HAP-1 (cell line): ENCODE data around the gene BHMT2.
A peak's percentile ranks its signal among the peaks of the same experiment; 100 is the strongest.

Experiments used
- DNase-seq, 2 experiments: peaks; one replicate each; pipeline ENCODE4 v3.0.0-alpha.2; 2016 to 2020; ENCODE audit warnings: low spot score in 2 of 2
- H3K27me3 ChIP-seq: fragments of 250-450 bp; sonication (Bioruptor Pico); 2 replicates; pipeline ENCODE4 v1.5.1; 2020; ENCODE audit warnings: low read depth, mild to moderate bottlenecking, moderate library complexity
- H3K36me3 ChIP-seq: fragments of 250-450 bp; sonication (Bioruptor Pico); replicated peaks from 2 replicates; pipeline ENCODE4 v1.5.1; 2020; ENCODE audit warnings: mild to moderate bottlenecking
- H3K4me1 ChIP-seq: fragments of 250-450 bp; sonication (Bioruptor Pico); 2 replicates; pipeline ENCODE4 v1.5.1; 2020; ENCODE audit warnings: mild to moderate bottlenecking
- H3K4me3 ChIP-seq: fragments of 250-450 bp; sonication (Bioruptor Pico); 2 replicates; pipeline ENCODE4 v1.5.1; 2020; ENCODE audit warnings: mild to moderate bottlenecking, moderate library complexity
- H3K9me3 ChIP-seq: fragments of 250-450 bp; sonication (Bioruptor Pico); 2 replicates; pipeline ENCODE4 v1.5.1; 2020; ENCODE audit warnings: mild to moderate bottlenecking, moderate library complexity
- in situ Hi-C: fragments of 300-500 bp; cut with MboI; formaldehyde crosslinking; loops from 3 replicates; pipeline ENCODE4 v1.14.3; 2020; ENCODE audit warnings: low sequenced_read_pairs, inconsistent platforms, mixed read lengths

The BHMT2 gene

GRCh38 chr5:79069488-79070349 lies at the start of gene BHMT2, which contains the start of gene DMGDH:
Gene BHMT2, plus strand, starts transcription at chr5:79069767. Its CDS starts 16 bp downstream, at chr5:79069783.
Gene DMGDH, minus strand, starts transcription at chr5:79069674. Its CDS starts 54 bp downstream, at chr5:79069620.
- no peaks in the 10 kb centered on the region for H3K4me1 ChIP-seq
- no peaks in the 10 kb centered on the region for H3K36me3 ChIP-seq
- H3K9me3 ChIP-seq: no peaks in the 10 kb centered on the region
- H3K4me3 ChIP-seq: no peak within 1 kb of the TSS
- H3K27me3 ChIP-seq: no peaks in the 10 kb centered on the region
- in situ Hi-C loops: no loop called here
- no peak for DNase-seq

DNA sequence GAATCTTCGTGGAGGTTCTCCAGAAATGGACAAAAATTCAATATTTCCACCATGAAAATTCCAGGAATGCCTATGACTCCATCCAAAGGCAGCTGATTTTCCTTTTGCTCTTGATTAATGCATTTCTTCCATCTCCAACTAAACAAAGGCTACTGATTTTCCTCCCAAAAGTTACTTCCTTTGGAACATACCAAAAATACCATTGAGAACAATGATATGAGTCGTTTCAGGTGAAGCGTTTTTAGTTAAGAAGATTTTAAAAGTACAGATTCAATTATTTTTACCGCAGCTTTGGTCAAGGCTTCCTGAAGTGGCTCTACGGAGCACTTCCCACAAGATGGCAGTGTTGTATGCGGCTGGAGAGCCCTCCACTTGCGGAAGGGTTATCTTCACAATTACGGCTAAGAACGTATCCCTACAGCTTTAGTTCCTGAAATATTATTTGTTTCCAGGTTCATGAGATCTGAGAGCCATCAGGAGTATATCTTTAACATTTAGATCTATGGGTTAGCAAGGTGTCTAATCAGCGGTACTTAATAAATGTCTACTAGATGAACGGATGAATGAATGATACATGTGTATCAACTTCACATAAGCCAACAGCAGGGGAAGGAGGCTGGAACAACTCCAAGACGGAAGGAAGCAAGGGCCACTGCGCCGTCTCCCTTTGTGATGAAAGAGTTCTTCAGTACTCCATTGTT lies 48.6 kb upstream of the BHMT2 start:
- peaks cover 46% of the 10 kb centered on the region for H3K27me3 ChIP-seq
- H3K4me3 ChIP-seq: no peak overlapping the region
- H3K36me3 ChIP-seq: no peaks in the 10 kb centered on the region
- peak; percentile 76 to 80 for DNase-seq
- H3K4me1 ChIP-seq: peaks cover 25% of the 10 kb centered on the region
- in situ Hi-C loops: loop anchor here (5.0 to 10.0 kb wide), 3 partner anchors 111 to 1056 kb away; no protein-coding TSS in a partner anchor
- no peaks in the 10 kb centered on the region for H3K9me3 ChIP-seq

DNA sequence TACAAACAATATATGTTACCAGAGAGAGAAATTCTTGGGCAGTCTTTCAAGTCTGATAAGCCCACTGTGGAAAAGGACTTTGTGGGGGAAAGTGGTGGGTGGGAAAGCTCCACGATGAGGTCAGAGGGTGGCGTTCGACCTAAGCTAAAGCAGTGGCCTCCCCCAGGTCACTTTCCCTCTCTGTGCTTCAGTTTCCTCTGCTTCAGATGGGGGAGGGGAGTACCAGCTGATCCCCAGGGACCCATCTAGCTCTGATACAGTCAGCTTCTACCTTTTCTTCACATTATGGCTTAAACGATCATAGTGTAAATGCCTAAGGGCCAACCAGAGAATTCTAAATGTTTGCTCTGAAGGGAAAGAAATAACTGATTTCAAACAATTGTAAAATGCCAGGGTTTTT lies 47.8 kb upstream of the BHMT2 start:
- in situ Hi-C loops: loop anchor here (5.0 to 10.0 kb wide), 3 partner anchors 111 to 1056 kb away; no protein-coding TSS in a partner anchor
- Histone ChIP-seq H3K27me3 (peaks cover 42% of the 10 kb centered on the region), H3K4me1 (peaks cover 25% of the 10 kb centered on the region), H3K9me3 (no peaks in the 10 kb centered on the region), H3K36me3 (no peaks in the 10 kb centered on the region), H3K4me3 (no peak overlapping the region)
- peak in 1 of 2 experiments; percentile 47 for DNase-seq

GRCh38 chr5:79022771-79023170 lies 46.8 kb upstream of the BHMT2 start:
- no peaks in the 10 kb centered on the region for H3K36me3 ChIP-seq
- H3K4me1 ChIP-seq: peaks cover 25% of the 10 kb centered on the region
- no peaks in the 10 kb centered on the region for H3K9me3 ChIP-seq
- in situ Hi-C loops: loop anchor here (5.0 to 10.0 kb wide), 3 partner anchors 110 to 1055 kb away; no protein-coding TSS in a partner anchor
- DNase-seq: no peak
- H3K27me3 ChIP-seq: peaks cover 34% of the 10 kb centered on the region
- H3K4me3 ChIP-seq: no peak overlapping the region

GRCh38 chr5:79023348-79023747 lies 46.2 kb upstream of the BHMT2 start:
- DNase-seq: peak; percentile 17 to 32
- Histone ChIP-seq H3K27me3 (peaks cover 30% of the 10 kb centered on the region), H3K36me3 (no peaks in the 10 kb centered on the region), H3K9me3 (no peaks in the 10 kb centered on the region), H3K4me1 (peaks cover 25% of the 10 kb centered on the region), H3K4me3 (no peak overlapping the region)
- in situ Hi-C loops: loop anchor here (5.0 to 10.0 kb wide), 3 partner anchors 109 to 1054 kb away; no protein-coding TSS in a partner anchor

DNA sequence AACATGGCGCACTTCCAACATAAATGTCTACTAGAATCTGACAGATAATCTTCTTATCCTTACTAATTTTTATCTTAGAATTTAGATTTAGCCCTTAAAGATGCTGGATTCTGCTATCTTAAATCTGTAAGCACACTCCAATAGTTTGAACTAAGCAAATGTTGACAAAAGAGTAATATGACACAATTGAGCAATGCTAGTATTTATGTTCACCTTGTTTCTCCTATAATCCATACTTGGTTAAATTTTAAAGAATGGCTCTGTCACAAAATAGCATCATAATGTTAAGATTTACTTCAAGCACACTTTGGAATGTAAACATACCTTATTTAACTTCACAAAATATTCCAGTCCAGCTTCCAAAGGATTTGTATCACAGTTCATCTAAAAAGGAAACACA lies 45.6 kb upstream of the BHMT2 start:
- Histone ChIP-seq H3K27me3 (peaks cover 31% of the 10 kb centered on the region), H3K9me3 (no peaks in the 10 kb centered on the region), H3K4me3 (no peak overlapping the region), H3K4me1 (peaks cover 25% of the 10 kb centered on the region), H3K36me3 (no peaks in the 10 kb centered on the region)
- DNase-seq: no peak
- in situ Hi-C loops: loop anchor here (5.0 to 10.0 kb wide), 3 partner anchors 108 to 1053 kb away; no protein-coding TSS in a partner anchor

- Histone ChIP-seq H3K4me1 (peaks cover 25% of the 10 kb centered on the region), H3K36me3 (no peaks in the 10 kb centered on the region), H3K27me3 (peaks cover 27% of the 10 kb centered on the region), H3K4me3 (no peak overlapping the region), H3K9me3 (no peaks in the 10 kb centered on the region)
- DNase-seq: peak; percentile 70 to 84
- in situ Hi-C loops: loop anchor here (10.0 kb wide), 1 partner anchor 440 kb away; no protein-coding TSS in a partner anchor
These were observed 44.5 kb upstream of the BHMT2 start for GRCh38 chr5:79025054-79025472.

- DNase-seq: no peak
- in situ Hi-C loops: no loop called here
- no peaks in the 10 kb centered on the region for H3K9me3 ChIP-seq
- no peak overlapping the region for H3K4me3 ChIP-seq
- peaks cover 7% of the 10 kb centered on the region; the same call in 1 of the 2 replicates for H3K27me3 ChIP-seq
- no peaks in the 10 kb centered on the region for H3K36me3 ChIP-seq
- no peaks in the 10 kb centered on the region for H3K4me1 ChIP-seq
These were observed 38.7 kb upstream of the BHMT2 start for GRCh38 chr5:79030663-79031484.

DNA sequence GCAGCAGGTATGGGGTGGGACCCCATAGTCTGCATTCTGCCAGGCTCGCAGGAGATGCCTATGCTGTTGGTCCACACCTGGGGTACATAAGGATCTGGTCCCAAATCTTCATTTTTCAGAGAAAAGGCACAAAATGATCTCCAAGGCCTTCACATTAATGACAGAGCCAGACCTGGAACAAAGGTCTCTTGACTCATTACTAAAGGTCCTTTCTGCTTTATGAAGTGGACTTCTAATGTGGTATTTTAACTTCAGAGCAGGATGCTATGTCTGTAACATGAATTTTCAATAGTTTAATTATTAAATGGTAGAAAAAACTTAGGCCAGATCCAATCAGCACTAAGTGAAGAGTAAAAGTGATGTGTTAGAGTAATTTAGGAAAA lies 38.1 kb upstream of the BHMT2 start:
- H3K4me3 ChIP-seq: no peak overlapping the region
- in situ Hi-C loops: no loop called here
- no peak for DNase-seq

GRCh38 chr5:79032031-79032695 lies 37.4 kb upstream of the BHMT2 start:
- H3K27me3 ChIP-seq: peaks cover 7% of the 10 kb centered on the region; the same call in 1 of the 2 replicates
- H3K4me1 ChIP-seq: no peaks in the 10 kb centered on the region
- no peak overlapping the region for H3K4me3 ChIP-seq
- DNase-seq: no peak
- no peaks in the 10 kb centered on the region for H3K36me3 ChIP-seq
- no peaks in the 10 kb centered on the region for H3K9me3 ChIP-seq
- in situ Hi-C loops: no loop called here

More for the DNA sequence above, 38.1 kb upstream of the BHMT2 start:
- H3K36me3 ChIP-seq: no peaks in the 10 kb centered on the region
- H3K9me3 ChIP-seq: no peaks in the 10 kb centered on the region
- no peaks in the 10 kb centered on the region for H3K4me1 ChIP-seq
- H3K27me3 ChIP-seq: peaks cover 7% of the 10 kb centered on the region; the same call in 1 of the 2 replicates

GRCh38 chr5:79032782-79033181 lies 36.8 kb upstream of the BHMT2 start:
- no peak for DNase-seq
- Histone ChIP-seq H3K4me3 (no peak overlapping the region), H3K9me3 (no peaks in the 10 kb centered on the region), H3K4me1 (no peaks in the 10 kb centered on the region), H3K27me3 (peaks cover 7% of the 10 kb centered on the region; the same call in 1 of the 2 replicates), H3K36me3 (no peaks in the 10 kb centered on the region)
- in situ Hi-C loops: no loop called here

DNA sequence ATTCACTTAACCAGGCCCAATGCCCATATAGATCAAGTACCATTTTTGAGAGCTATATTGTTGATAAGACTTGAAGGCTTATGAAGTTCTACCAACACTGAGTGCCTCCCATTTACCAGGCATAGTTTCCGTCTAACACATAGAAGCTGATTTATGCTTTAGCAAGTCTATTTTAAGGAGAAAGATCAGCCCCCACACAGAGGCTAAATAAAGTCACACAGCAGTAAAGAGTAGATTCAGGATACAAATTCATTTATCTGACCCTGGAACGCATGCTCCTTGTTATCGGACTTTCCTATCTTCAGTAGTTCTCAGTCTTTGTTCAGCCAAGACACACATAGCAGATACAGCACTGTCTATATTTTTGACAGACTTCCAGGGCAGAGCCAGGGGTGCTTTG lies 34.3 kb upstream of the BHMT2 start:
- H3K4me3 ChIP-seq: no peak overlapping the region
- H3K36me3 ChIP-seq: no peaks in the 10 kb centered on the region
- no peaks in the 10 kb centered on the region for H3K27me3 ChIP-seq
- DNase-seq: no peak
- in situ Hi-C loops: no loop called here
- H3K9me3 ChIP-seq: no peaks in the 10 kb centered on the region
- no peaks in the 10 kb centered on the region for H3K4me1 ChIP-seq
